PC-9 (cell line): ENCODE data around the gene CFAP46. TPM values are rescaled to one million over a fixed set of nuclear protein-coding genes. Genes with fewer than 3 reads are reported as not detected.

Source experiments
- BruUV-seq: library from RNA; stranded (reverse); fragments of 400-500 nt; replicated peaks from 2 replicates; lab custom pipeline; 2021; lab: Mats Ljungman, UMichigan
- CTCF ChIA-PET: fragments of 300-600 bp; sonication (Branson Sonifier 250); formaldehyde crosslinking; loops from one replicate; lab custom pipeline; 2022; ENCODE audit warnings: antibody characterized with exemption; lab: Charles Lee
- POLR2A ChIA-PET: fragments of 300-600 bp; sonication (Branson Sonifier 250); formaldehyde crosslinking; loops from one replicate; lab custom pipeline; 2022; ENCODE audit warnings: antibody characterized with exemption; ENCODE audit not compliant: unreplicated experiment; lab: Charles Lee
- DNase-seq, 2 experiments: peaks; one replicate each; pipeline versions ENCODE4 v3.0.0 to v3.0.0-alpha.2; 2015 to 2022; ENCODE audit warnings: mixed read lengths in 1 of 2
- H2AFZ ChIP-seq: fragments of 200-600 bp; sonication (generic); 2 replicates; pipeline ENCODE4 v1.8.1; 2017; ENCODE audit warnings: antibody characterized with exemption
- H3F3A ChIP-seq: fragments of 200-600 bp; sonication (generic); 2 replicates; pipeline ENCODE4 v1.8.1; 2017; ENCODE audit warnings: antibody characterized with exemption, mild to moderate bottlenecking, low read depth; ENCODE audit not compliant: insufficient read depth
- H3K27ac ChIP-seq: fragments of 200-600 bp; sonication (generic); 2 replicates; pipeline ENCODE4 v1.6.1; 2016; ENCODE audit warnings: mixed run types
- H3K27me3 ChIP-seq: fragments of 200-600 bp; sonication (generic); 2 replicates; pipeline ENCODE4 v1.6.1; 2016; ENCODE audit warnings: low read depth, mixed run types; ENCODE audit not compliant: insufficient read depth
- H3K36me3 ChIP-seq: fragments of 200-600 bp; sonication (generic); 2 replicates; pipeline ENCODE4 v1.6.1; 2016; ENCODE audit warnings: low read depth, mixed run types
- H3K4me1 ChIP-seq: fragments of 200-600 bp; sonication (generic); replicated peaks from 2 replicates; pipeline ENCODE4 v1.6.1; 2016; ENCODE audit warnings: mixed run types; ENCODE audit not compliant: insufficient read depth
- H3K4me2 ChIP-seq: fragments of 200-600 bp; sonication (generic); 2 replicates; pipeline ENCODE4 v1.6.1; 2017; ENCODE audit warnings: mixed run types
- H3K4me3 ChIP-seq: fragments of 200-600 bp; sonication (generic); 2 replicates; pipeline ENCODE4 v1.6.1; 2016; ENCODE audit warnings: mixed run types
- H3K79me2 ChIP-seq: fragments of 200-600 bp; sonication (generic); 2 replicates; pipeline ENCODE4 v1.6.1; 2017; ENCODE audit warnings: low read depth, mixed run types
- H3K9me2 ChIP-seq: fragments of 200-600 bp; sonication (generic); 2 replicates; pipeline ENCODE4 v1.8.1; 2017; ENCODE audit warnings: mild to moderate bottlenecking; ENCODE audit not compliant: insufficient read depth
- H3K9me3 ChIP-seq: fragments of 200-600 bp; sonication (generic); 2 replicates; pipeline ENCODE4 v1.8.1; 2016; ENCODE audit warnings: low read depth; ENCODE audit not compliant: insufficient read depth
- H4K20me1 ChIP-seq: fragments of 200-600 bp; sonication (generic); 2 replicates; pipeline ENCODE4 v1.8.1; 2017; ENCODE audit not compliant: insufficient read depth
- CTCF ChIP-seq: fragments of 200-600 bp; sonication (generic); conservative IDR thresholded peaks from 2 replicates; pipeline ENCODE4 v1.6.1; 2017; ENCODE audit warnings: mixed run types, antibody characterized with exemption, mild to moderate bottlenecking, moderate library complexity
- EZH2 ChIP-seq: fragments of 200-600 bp; sonication (generic); IDR thresholded peaks from 2 replicates; pipeline ENCODE4 v1.8.0; 2017; ENCODE audit warnings: antibody characterized with exemption, low read depth
- intact Hi-C: fragments of 100-400 bp; cut with micrococcal nuclease; formaldehyde crosslinking; loops from one replicate; pipeline ENCODE4 v1.10.0; 2022; ENCODE audit not compliant: unreplicated experiment
- total RNA-seq: library from RNA; stranded (reverse); gene quantifications from 2 replicates; pipeline ENCODE4 v1.2.3, GENCODE V29; 2021

Gene CFAP46
- total RNA-seq, 1 experiment from 2014 or later = not detected

- Histone ChIP-seq H3K27me3 (peaks cover 7% of the 10 kb centered on the region; the same call in 1 of the 2 replicates), H3K9me2 (no peaks in the 10 kb centered on the region), H3K4me2 (no peak overlapping the region), H3K27ac (no peak overlapping the region), H2AFZ (no peak overlapping the region), H3K36me3 (no peaks in the 10 kb centered on the region), H4K20me1 (no peaks in the 10 kb centered on the region), H3F3A (no peaks in the 10 kb centered on the region), H3K4me1 (no peaks in the 10 kb centered on the region), H3K9me3 (no peaks in the 10 kb centered on the region), H3K4me3 (no peak overlapping the region), H3K79me2 (no peaks in the 10 kb centered on the region)
- TF ChIP-seq CTCF = no peak
- TF ChIP-seq EZH2 = no peak
- no peak for DNase-seq
- intact Hi-C loops = no loop called here
- no TSS peak for BruUV-seq
- ChIA-PET CTCF (no interaction called here), POLR2A (no interaction called here)
Observed at GRCh38 chr10:132912713-132913558, 29.4 kb downstream of the CFAP46 start.

- Histone ChIP-seq H2AFZ (no peak overlapping the region), H3K9me3 (no peaks in the 10 kb centered on the region), H3K4me3 (no peak overlapping the region), H3F3A (no peaks in the 10 kb centered on the region), H3K79me2 (no peaks in the 10 kb centered on the region), H3K4me2 (no peak overlapping the region), H4K20me1 (no peaks in the 10 kb centered on the region), H3K27me3 (peaks cover 7% of the 10 kb centered on the region; the same call in 1 of the 2 replicates), H3K27ac (no peak overlapping the region), H3K36me3 (no peaks in the 10 kb centered on the region), H3K9me2 (no peaks in the 10 kb centered on the region), H3K4me1 (no peaks in the 10 kb centered on the region)
- ChIA-PET CTCF (no interaction called here), POLR2A (no interaction called here)
- TF ChIP-seq EZH2 (no peak), CTCF (no peak)
- no peak for DNase-seq
- BruUV-seq = no TSS peak
- intact Hi-C loops = no loop called here
Observed at GRCh38 chr10:132912225-132912712, 30.1 kb downstream of the CFAP46 start.

- no peaks in the 10 kb centered on the region for H3F3A ChIP-seq
- H3K9me2 ChIP-seq = no peaks in the 10 kb centered on the region
- H4K20me1 ChIP-seq = no peaks in the 10 kb centered on the region
- POLR2A ChIA-PET = no interaction called here
- H3K4me3 ChIP-seq = no peak overlapping the region
- intact Hi-C loops = no loop called here
- CTCF ChIA-PET = no interaction called here
- no peak for DNase-seq
- BruUV-seq = no TSS peak
- no peak overlapping the region for H3K27ac ChIP-seq
- H3K36me3 ChIP-seq = no peaks in the 10 kb centered on the region
- TF ChIP-seq EZH2 = no peak
- no peak for TF ChIP-seq CTCF
- H3K27me3 ChIP-seq = peaks cover 7% of the 10 kb centered on the region; the same call in 1 of the 2 replicates
- H3K79me2 ChIP-seq = no peaks in the 10 kb centered on the region
- no peaks in the 10 kb centered on the region for H3K9me3 ChIP-seq
- H3K4me1 ChIP-seq = no peaks in the 10 kb centered on the region
- no peak overlapping the region for H2AFZ ChIP-seq
- no peak overlapping the region for H3K4me2 ChIP-seq
Observed at GRCh38 chr10:132911786-132912097, 30.6 kb downstream of the CFAP46 start.
